ENCODE results near the gene VPS45. TPM values are rescaled to one million over a fixed set of nuclear protein-coding genes. Genes with fewer than 3 reads are reported as not detected.

Gene VPS45
- total and polyA plus RNA-seq, 2 of the 8 experiments (the other 6 are each of a cell fraction or from before 2014, with no cell fraction given): 19.1 to 27.6 TPM

GRCh38 chr1:150073516-150073915, 5.9 kb downstream of the VPS45 start:
- no peaks in the 10 kb centered on the region for H3K9me3 ChIP-seq (ENCODE audit: insufficient read depth in 2 of 2, low read depth in 1 of 2, low read length in 1 of 2)
- H2AFZ ChIP-seq (ENCODE audit: low read length): no peak overlapping the region
- H4K8ac ChIP-seq (ENCODE audit: extremely low read depth, insufficient read depth, low read length): no peak overlapping the region
- H3K56ac ChIP-seq (replicated peaks; ENCODE audit: insufficient read length, low read depth, low read length): no peak overlapping the region
- H3K18ac ChIP-seq (ENCODE audit: extremely low read depth, low read length): no peak overlapping the region
- no peak overlapping the region for H3K27ac ChIP-seq (ENCODE audit: low read depth, low read length)
- H2BK5ac ChIP-seq (ENCODE audit: low read depth, low read length): no peak overlapping the region
- no peak overlapping the region for H3K4ac ChIP-seq (replicated peaks; ENCODE audit: insufficient read length, low read depth, low read length)
- H2AK5ac ChIP-seq (ENCODE audit: low read depth, low read length): no peak overlapping the region
- H3K9ac ChIP-seq (replicated peaks in 1 of 4; ENCODE audit: extremely low read depth in 1 of 4, low read depth in 3 of 4, low read length in 3 of 4): no peak overlapping the region
- H4K91ac ChIP-seq (replicated peaks; ENCODE audit: insufficient read length, low read length): no peak overlapping the region
- TF ChIP-seq CEBPB (IDR thresholded peaks at IDR 0.05; ENCODE audit: low read depth, low read length): no peak
- TF ChIP-seq SAP30 (IDR thresholded peaks at IDR 0.05; ENCODE audit: insufficient read depth, insufficient replicate concordance, low read length): no peak
- TF ChIP-seq JUND (IDR thresholded peaks at IDR 0.05; ENCODE audit: low read length): no peak
- TF ChIP-seq SP4 (IDR thresholded peaks at IDR 0.05; ENCODE audit: low read length): no peak
- no peak for TF ChIP-seq SP1 (IDR thresholded peaks at IDR 0.05; ENCODE audit: low read depth, low read length)
- TF ChIP-seq FOSL1 (IDR thresholded peaks at IDR 0.05; ENCODE audit: insufficient read depth, low read depth, low read length): no peak
- no peak for TF ChIP-seq PHF8 (conservative IDR thresholded peaks at IDR 0.05; ENCODE audit: low read depth, low read length)
- no peak for TF ChIP-seq MAFK (IDR thresholded peaks at IDR 0.05; ENCODE audit: low read depth, low read length)
- FAIRE-seq (no peak), DNase-seq (ENCODE audit: low read depth in 1 of 2, low spot score in 2 of 2) (no peak)
- H3K23ac ChIP-seq (ENCODE audit: insufficient read length): no peak overlapping the region
- CTCF ChIA-PET (ENCODE audit: partially characterized antibody): interaction anchor here (1.0 to 3.8 kb wide), 9 partner anchors 29 to 124 kb away, joined by 3 to 34 read pairs (median 4); no protein-coding TSS in a partner anchor
- H3K4me3 ChIP-seq (ENCODE audit: extremely low read depth in 1 of 4, insufficient read depth in 2 of 4, low read depth in 3 of 4, low read length in 4 of 4): no peak overlapping the region
- no peaks in the 10 kb centered on the region for H3K4me1 ChIP-seq (replicated peaks in 1 of 4; ENCODE audit: control insufficient read depth in 3 of 4, insufficient read depth in 4 of 4, low read length in 3 of 4)
- no peak overlapping the region for H2BK120ac ChIP-seq (replicated peaks; ENCODE audit: low read depth, low read length)
- no peaks in the 10 kb centered on the region for H3K79me1 ChIP-seq (ENCODE audit: low read depth, low read length)
- H3K79me2 ChIP-seq (ENCODE audit: control insufficient read depth in 1 of 2, insufficient read depth in 2 of 2, low read length in 2 of 2): no peaks in the 10 kb centered on the region
- no peaks in the 10 kb centered on the region for H4K20me1 ChIP-seq (replicated peaks in 1 of 2; ENCODE audit: control insufficient read depth in 1 of 2, insufficient read depth in 2 of 2, low read length in 2 of 2)
- no peak overlapping the region for H3K4me2 ChIP-seq (ENCODE audit: insufficient read depth in 1 of 2, low read depth in 2 of 2, low read length in 2 of 2)
- WGBS, 2 experiments (ENCODE audit: extremely low coverage in 1 of 2, insufficient coverage in 1 of 2, insufficient read length in 1 of 2, insufficient replicate concordance in 2 of 2, low coverage in 1 of 2, low lambda C conversion rate in 2 of 2, missing lambda C conversion rate in 1 of 2): 89% methylated on average over 2 of the region's 2 CpGs; no CpG with 5 or more reads in 1 of the 2 experiments
- H3K36me3 ChIP-seq (ENCODE audit: control insufficient read depth in 2 of 4, insufficient read depth in 4 of 4, low read length in 3 of 4): peaks cover 2 to 29% (median 11%) of the 10 kb centered on the region in 4 experiments; a peak in 6 of 8 replicates
- H4K5ac ChIP-seq (ENCODE audit: insufficient read length, low read depth, low read length): no peak overlapping the region
- no peak overlapping the region for H2BK20ac ChIP-seq (ENCODE audit: low read length)
- POLR2A ChIA-PET (ENCODE audit: partially characterized antibody): no interaction called here
- H3K27me3 ChIP-seq (replicated peaks in 1 of 4; ENCODE audit: control insufficient read depth in 3 of 4, extremely low read depth in 1 of 4, insufficient read depth in 3 of 4, low read length in 3 of 4): no peaks in the 10 kb centered on the region
- H3K23me2 ChIP-seq (ENCODE audit: low read depth, low read length): no peaks in the 10 kb centered on the region
- no peak overlapping the region for H2BK12ac ChIP-seq (ENCODE audit: low read depth, low read length)
- no peak overlapping the region for H2BK15ac ChIP-seq (ENCODE audit: low read length)
- H3K14ac ChIP-seq (ENCODE audit: insufficient read length): no peak overlapping the region

Data from H1 (cell line).